IMR-90 (cell line): ENCODE data around the gene DENND5A.

ENCODE experiments used
- BHLHE40 ChIP-seq: fragments of 150-350 bp; IDR thresholded peaks from 2 replicates; pipeline ENCODE4 v1.6.1; 2016; ENCODE audit warnings: mild to moderate bottlenecking, low read depth, low read length
- CEBPB ChIP-seq: IDR thresholded peaks from 2 replicates; pipeline ENCODE4 v1.6.1; 2012; ENCODE audit warnings: low read depth, low read length, improper control_type of control experiment
- MAFK ChIP-seq: IDR thresholded peaks from 2 replicates; pipeline ENCODE4 v1.6.1; 2012; ENCODE audit warnings: low read depth, low read length, improper control_type of control experiment
- MAZ ChIP-seq: IDR thresholded peaks from 2 replicates; pipeline ENCODE4 v1.6.1; 2012; ENCODE audit warnings: low read depth, mild to moderate bottlenecking, low read length, improper control_type of control experiment, moderate library complexity, borderline replicate concordance
- MXI1 ChIP-seq: IDR thresholded peaks from 2 replicates; pipeline ENCODE4 v1.6.1; 2012; ENCODE audit warnings: low read depth, mild to moderate bottlenecking, low read length, moderate library complexity, borderline replicate concordance
- POLR2A ChIP-seq: IDR thresholded peaks from 2 replicates; pipeline ENCODE4 v1.6.1; 2012; ENCODE audit warnings: mild to moderate bottlenecking, low read depth, low read length
- RAD21 ChIP-seq: IDR thresholded peaks from 2 replicates; pipeline ENCODE4 v1.6.1; 2012; ENCODE audit warnings: low read length, improper control_type of control experiment
- RCOR1 ChIP-seq: IDR thresholded peaks from 2 replicates; pipeline ENCODE4 v1.6.1; 2012; ENCODE audit warnings: mild to moderate bottlenecking, low read length, improper control_type of control experiment; ENCODE audit not compliant: insufficient replicate concordance
- RFX5 ChIP-seq: IDR thresholded peaks from 2 replicates; pipeline ENCODE4 v1.8.0; 2012; ENCODE audit warnings: low read depth, mild to moderate bottlenecking, low read length, moderate library complexity
- SMC3 ChIP-seq: fragments of 150-350 bp; IDR thresholded peaks from 2 replicates; pipeline ENCODE4 v1.6.1; 2016; ENCODE audit warnings: low read depth, mild to moderate bottlenecking, antibody characterized with exemption, low read length, moderate library complexity
- TF ChIP-seq, protein P1 (sequence below): conservative IDR thresholded peaks from 2 replicates; pipeline ENCODE4 v1.5.1; 2012; ENCODE audit warnings: mild to moderate bottlenecking, low read depth, low read length, improper control_type of control experiment
- TF ChIP-seq, protein P2 (sequence below): fragments of 150-350 bp; IDR thresholded peaks from 2 replicates; pipeline ENCODE4 v1.6.1; 2017; ENCODE audit warnings: mild to moderate bottlenecking, antibody characterized with exemption, low read length, low read depth
- TF ChIP-seq, protein P3 (sequence below): fragments of 150-350 bp; IDR thresholded peaks from 2 replicates; pipeline ENCODE4 v1.6.1; 2016; ENCODE audit warnings: low read depth, mild to moderate bottlenecking, low read length, moderate library complexity, borderline replicate concordance

DNA sequence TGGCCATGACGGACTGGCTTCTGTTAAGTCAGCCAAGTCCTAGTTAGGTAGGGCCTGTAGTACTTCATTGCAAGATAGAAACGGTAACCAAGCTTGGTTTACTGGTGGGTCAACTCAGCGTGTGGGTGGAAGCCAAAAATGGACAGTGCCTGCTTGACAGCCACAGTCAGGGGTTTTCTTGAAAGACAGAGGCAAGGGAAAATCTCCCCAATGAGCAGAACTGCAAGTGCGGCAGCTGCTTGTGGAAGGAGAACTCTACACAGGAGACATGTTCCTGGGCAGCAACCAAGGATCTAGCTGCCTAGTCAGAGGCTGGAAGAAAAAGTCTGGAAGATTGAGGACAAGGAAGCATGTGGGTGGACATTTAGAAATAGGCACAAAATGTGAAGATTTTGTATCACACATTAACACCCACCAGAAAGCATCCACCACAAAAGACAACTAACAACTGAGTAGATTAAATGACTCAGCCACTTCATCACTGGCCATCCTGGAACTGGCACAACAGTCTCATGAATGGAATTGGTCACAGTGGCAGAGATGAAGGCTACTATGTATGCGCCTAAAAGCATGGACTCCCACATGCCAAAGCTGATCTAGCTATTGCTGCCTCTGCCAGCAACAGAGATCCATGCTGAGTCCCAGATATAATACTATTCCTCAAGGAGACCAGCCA lies 132.8 kb downstream of the DENND5A start:
- TF ChIP-seq CEBPB (no peak), SMC3 (no peak), POLR2A (no peak), RFX5 (no peak), MXI1 (no peak), MAFK (no peak), BHLHE40 (no peak), RAD21 (no peak), MAZ (no peak), RCOR1 (no peak)
- TF ChIP-seq, protein P1, sequence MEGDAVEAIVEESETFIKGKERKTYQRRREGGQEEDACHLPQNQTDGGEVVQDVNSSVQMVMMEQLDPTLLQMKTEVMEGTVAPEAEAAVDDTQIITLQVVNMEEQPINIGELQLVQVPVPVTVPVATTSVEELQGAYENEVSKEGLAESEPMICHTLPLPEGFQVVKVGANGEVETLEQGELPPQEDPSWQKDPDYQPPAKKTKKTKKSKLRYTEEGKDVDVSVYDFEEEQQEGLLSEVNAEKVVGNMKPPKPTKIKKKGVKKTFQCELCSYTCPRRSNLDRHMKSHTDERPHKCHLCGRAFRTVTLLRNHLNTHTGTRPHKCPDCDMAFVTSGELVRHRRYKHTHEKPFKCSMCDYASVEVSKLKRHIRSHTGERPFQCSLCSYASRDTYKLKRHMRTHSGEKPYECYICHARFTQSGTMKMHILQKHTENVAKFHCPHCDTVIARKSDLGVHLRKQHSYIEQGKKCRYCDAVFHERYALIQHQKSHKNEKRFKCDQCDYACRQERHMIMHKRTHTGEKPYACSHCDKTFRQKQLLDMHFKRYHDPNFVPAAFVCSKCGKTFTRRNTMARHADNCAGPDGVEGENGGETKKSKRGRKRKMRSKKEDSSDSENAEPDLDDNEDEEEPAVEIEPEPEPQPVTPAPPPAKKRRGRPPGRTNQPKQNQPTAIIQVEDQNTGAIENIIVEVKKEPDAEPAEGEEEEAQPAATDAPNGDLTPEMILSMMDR, result no peak
- TF ChIP-seq, protein P2, sequence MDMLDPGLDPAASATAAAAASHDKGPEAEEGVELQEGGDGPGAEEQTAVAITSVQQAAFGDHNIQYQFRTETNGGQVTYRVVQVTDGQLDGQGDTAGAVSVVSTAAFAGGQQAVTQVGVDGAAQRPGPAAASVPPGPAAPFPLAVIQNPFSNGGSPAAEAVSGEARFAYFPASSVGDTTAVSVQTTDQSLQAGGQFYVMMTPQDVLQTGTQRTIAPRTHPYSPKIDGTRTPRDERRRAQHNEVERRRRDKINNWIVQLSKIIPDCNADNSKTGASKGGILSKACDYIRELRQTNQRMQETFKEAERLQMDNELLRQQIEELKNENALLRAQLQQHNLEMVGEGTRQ, result no peak
- TF ChIP-seq, protein P3, sequence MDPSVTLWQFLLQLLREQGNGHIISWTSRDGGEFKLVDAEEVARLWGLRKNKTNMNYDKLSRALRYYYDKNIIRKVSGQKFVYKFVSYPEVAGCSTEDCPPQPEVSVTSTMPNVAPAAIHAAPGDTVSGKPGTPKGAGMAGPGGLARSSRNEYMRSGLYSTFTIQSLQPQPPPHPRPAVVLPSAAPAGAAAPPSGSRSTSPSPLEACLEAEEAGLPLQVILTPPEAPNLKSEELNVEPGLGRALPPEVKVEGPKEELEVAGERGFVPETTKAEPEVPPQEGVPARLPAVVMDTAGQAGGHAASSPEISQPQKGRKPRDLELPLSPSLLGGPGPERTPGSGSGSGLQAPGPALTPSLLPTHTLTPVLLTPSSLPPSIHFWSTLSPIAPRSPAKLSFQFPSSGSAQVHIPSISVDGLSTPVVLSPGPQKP, result no peak
